HUES64 (cell line): ENCODE results near the gene INHBB.

Source experiments
- H3K27ac ChIP-seq: 2 replicates; pipeline ENCODE4 v1.7.0; 2013; ENCODE audit warnings: low read depth, low read length, inconsistent platforms
- H3K27me3 ChIP-seq: 2 replicates; pipeline ENCODE4 v1.6.1; 2013; ENCODE audit warnings: mild to moderate bottlenecking, low read length; ENCODE audit not compliant: insufficient read depth
- H3K36me3 ChIP-seq: 2 replicates; pipeline ENCODE4 v1.6.1; 2013; ENCODE audit warnings: mild to moderate bottlenecking, low read length; ENCODE audit not compliant: insufficient read depth
- H3K4me1 ChIP-seq: 2 replicates; pipeline ENCODE4 v1.6.1; 2013; ENCODE audit warnings: mild to moderate bottlenecking, low read length, moderate library complexity; ENCODE audit not compliant: insufficient read depth
- H3K4me3 ChIP-seq: 2 replicates; pipeline ENCODE4 v1.5.1; 2013; ENCODE audit warnings: mild to moderate bottlenecking, low read length, moderate library complexity
- H3K9ac ChIP-seq: 2 replicates; pipeline ENCODE4 v1.6.1; 2013; ENCODE audit warnings: mild to moderate bottlenecking, low read depth, low read length
- H3K9me3 ChIP-seq: 2 replicates; pipeline ENCODE4 v1.6.1; 2013; ENCODE audit warnings: low read depth, low read length; ENCODE audit not compliant: insufficient read depth
- WGBS: fragments of 150-250, 120-280 bp; methylation state at CpG from one replicate; pipeline ENCODE4 v1.1.7; 2013; ENCODE audit warnings: missing lambda C conversion rate; 5-methylcytosine and 5-hydroxymethylcytosine counted together

The INHBB gene

DNA sequence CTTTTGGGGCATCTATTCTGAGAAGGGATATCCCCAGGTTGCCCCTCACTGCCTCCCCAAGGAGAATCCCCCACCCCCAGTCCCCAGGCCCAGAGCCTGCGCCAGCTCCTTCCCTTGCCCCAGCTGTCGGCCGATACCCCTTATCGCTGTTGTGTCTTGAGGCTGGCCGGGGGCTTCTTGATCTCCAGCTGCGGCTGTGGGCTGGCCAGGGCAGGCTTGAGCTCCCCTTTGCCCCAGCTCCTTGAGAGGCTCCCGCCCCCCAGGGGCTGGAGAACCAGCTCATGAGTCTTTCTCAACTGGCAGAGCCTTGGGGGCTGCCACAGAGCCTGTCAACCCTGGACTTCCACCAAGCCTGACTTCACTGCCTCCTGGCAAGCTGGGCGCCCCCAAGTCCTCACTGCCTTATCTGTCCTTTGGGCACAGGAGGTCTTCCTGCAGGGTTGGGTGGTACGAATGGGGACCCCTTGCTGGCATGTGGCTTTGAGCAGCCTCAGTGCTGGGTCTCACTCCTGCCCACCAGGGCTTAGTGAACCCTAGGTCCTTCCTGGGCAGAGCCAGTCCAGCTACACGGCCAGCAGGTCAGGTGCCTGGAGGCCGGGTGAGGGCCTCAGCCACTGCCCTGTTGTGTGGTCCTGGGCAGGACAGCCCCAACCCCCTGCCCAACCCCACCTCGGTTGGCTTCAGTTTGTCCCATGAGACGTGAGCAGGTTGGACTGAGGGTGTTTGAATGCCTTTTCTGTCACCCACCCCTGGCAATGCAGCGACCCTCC is 29.5 kb downstream of the INHBB start:
- H3K4me1 ChIP-seq = peaks cover 23% of the 10 kb centered on the region
- no peak overlapping the region for H3K4me3 ChIP-seq
- no peak overlapping the region for H3K27ac ChIP-seq
- H3K9me3 ChIP-seq = no peaks in the 10 kb centered on the region
- no peaks in the 10 kb centered on the region for H3K36me3 ChIP-seq
- no peak overlapping the region for H3K9ac ChIP-seq
- H3K27me3 ChIP-seq = peaks cover 31% of the 10 kb centered on the region
- 93% methylated on average over 14 of the region's 14 CpGs for WGBS

GRCh38 chr2:120376101-120376500 is 30.2 kb downstream of the INHBB start:
- no peaks in the 10 kb centered on the region for H3K9me3 ChIP-seq
- no peaks in the 10 kb centered on the region for H3K36me3 ChIP-seq
- H3K4me3 ChIP-seq = no peak overlapping the region
- H3K27me3 ChIP-seq = peaks cover 32% of the 10 kb centered on the region
- peaks cover 23% of the 10 kb centered on the region for H3K4me1 ChIP-seq
- no peak overlapping the region for H3K27ac ChIP-seq
- no peak overlapping the region for H3K9ac ChIP-seq
- 81% methylated on average over 12 of the region's 12 CpGs for WGBS

- peaks cover 23% of the 10 kb centered on the region for H3K4me1 ChIP-seq
- H3K9ac ChIP-seq = no peak overlapping the region
- H3K27ac ChIP-seq = no peak overlapping the region
- H3K36me3 ChIP-seq = no peaks in the 10 kb centered on the region
- no peak overlapping the region for H3K4me3 ChIP-seq
- no peaks in the 10 kb centered on the region for H3K9me3 ChIP-seq
- peaks cover 27% of the 10 kb centered on the region for H3K27me3 ChIP-seq
- 88% methylated on average over 19 of the region's 19 CpGs for WGBS
These were observed 31.0 kb downstream of the INHBB start for GRCh38 chr2:120376679-120377640.

DNA sequence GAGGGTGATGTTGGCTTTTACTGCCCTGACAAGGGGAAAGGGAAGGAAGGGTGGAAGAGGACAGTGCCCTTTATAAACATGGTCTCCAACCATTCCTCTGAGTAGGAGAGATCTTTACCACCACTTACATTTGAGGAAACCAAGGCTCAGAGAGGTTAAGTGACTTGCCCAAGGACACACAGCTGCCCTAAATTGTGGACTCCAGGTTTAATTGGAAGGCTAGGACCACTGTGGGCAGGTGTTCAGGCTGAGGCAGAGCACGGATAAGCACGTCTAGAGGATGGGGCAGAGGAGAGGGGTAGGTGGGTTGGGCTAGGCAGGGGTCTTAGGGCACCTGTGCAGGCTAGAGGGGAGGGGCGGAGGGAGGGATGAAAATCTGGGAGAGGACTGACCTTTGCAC is 32.7 kb downstream of the INHBB start:
- peaks cover 18% of the 10 kb centered on the region for H3K27me3 ChIP-seq
- WGBS = 86% methylated on average over 3 of the region's 3 CpGs
- no peaks in the 10 kb centered on the region for H3K36me3 ChIP-seq

DNA sequence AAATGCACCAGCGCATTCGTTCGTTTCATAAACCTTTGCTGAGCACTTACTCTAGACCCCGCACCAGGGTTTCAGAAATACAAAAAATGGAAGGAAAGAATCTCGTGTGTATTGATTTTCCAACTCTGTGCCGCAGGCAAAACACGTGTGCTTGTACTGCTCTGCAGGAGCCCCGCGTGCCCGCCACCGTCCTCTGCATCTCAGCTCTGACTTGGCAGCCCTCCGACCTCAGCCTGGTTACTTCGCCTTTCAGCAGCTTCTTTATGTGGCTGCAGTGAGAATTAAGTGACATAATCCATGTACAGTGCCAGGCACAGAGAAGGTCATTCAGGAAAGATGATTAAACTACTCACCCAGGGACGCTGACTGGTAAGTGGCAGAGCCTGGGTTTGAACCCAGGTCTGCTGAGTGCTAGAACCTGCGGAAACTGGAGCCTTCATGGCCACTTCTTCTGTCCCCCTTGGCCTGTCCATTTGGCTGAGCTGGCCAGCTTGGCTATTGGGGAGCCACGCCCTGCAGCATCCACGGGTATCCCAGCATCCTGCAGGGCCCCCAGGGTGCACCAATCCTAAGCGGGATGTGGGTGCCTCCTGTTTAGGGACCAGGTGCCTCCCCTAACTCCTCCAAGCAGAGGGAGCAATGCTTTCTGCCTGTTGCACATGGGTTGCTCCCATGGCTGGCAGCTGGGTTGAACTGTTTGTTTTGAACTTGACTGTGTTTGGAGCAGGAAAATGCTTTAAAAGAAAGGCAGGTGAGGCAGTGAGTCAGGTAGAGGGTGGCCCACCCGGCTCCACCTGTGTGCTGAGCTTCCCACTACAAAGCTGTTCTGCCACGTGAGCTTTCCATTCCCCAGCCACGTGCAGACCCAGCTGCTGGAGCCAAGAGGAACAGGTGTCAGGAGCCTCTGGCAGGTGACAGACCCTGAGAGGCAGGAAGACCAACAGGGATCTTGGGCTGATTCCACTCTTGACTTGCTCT is 34.3 kb downstream of the INHBB start:
- Histone ChIP-seq H3K36me3 (no peaks in the 10 kb centered on the region), H3K4me1 (peaks cover 5% of the 10 kb centered on the region; the same call in 1 of the 2 replicates), H3K9me3 (no peaks in the 10 kb centered on the region), H3K4me3 (no peak overlapping the region), H3K9ac (no peak overlapping the region), H3K27me3 (peaks cover 12% of the 10 kb centered on the region), H3K27ac (no peak overlapping the region)
- WGBS = 89% methylated on average over 21 of the region's 21 CpGs

More for the DNA sequence above, 32.7 kb downstream of the INHBB start:
- H3K4me1 ChIP-seq = peaks cover 11% of the 10 kb centered on the region
- H3K27ac ChIP-seq = no peak overlapping the region
- H3K4me3 ChIP-seq = no peak overlapping the region
- H3K9ac ChIP-seq = no peak overlapping the region
- no peaks in the 10 kb centered on the region for H3K9me3 ChIP-seq

DNA sequence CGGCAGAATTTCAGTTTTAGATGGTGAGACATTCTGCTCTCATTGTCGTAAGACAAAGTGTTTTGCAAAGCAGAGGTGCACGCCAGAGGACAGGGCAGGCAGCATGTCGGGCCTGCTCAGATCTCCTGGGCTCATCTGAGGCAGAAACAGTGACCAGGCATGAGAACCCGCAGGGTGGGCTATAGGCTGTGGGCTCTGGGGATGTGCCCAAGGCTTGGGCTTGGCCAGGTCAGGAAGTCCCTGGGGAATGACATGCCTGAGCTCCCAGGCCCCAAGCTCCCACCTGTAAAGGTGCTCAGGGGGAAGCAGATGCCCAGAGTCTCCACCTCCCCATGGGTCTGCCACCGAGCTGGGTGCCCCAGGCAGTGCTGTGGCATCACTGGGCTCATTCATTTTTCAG is 35.3 kb downstream of the INHBB start:
- Histone ChIP-seq H3K4me1 (peaks cover 5% of the 10 kb centered on the region; the same call in 1 of the 2 replicates), H3K9me3 (no peaks in the 10 kb centered on the region), H3K27ac (no peak overlapping the region), H3K36me3 (no peaks in the 10 kb centered on the region), H3K4me3 (no peak overlapping the region), H3K27me3 (peaks cover 4% of the 10 kb centered on the region), H3K9ac (no peak overlapping the region)
- 92% methylated on average over 6 of the region's 6 CpGs for WGBS

DNA sequence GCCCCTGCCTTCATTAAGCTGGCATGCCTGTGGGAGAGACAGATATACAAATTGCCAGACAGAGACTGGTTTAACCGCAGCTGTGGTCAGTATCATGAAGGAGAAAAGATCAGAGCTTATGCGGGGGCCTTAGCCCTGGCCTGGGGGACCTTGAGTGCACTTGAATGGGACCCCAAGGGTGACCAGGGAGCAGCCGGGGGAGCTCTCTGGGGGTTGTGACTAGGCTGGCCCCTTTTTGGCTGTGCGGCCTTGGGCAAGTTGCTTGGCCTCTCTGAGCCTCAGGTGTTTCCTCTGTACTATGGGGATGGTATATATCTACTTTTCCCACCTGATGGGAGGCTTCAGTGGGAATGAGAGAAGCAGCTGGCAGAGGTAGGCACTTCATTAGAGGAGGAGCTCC is 35.7 kb downstream of the INHBB start:
- peaks cover 4% of the 10 kb centered on the region; the same call in 1 of the 2 replicates for H3K27me3 ChIP-seq
- 65% methylated on average over 4 of the region's 4 CpGs for WGBS
- no peak overlapping the region for H3K9ac ChIP-seq
- H3K27ac ChIP-seq = no peak overlapping the region
- H3K4me1 ChIP-seq = peaks cover 5% of the 10 kb centered on the region; the same call in 1 of the 2 replicates
- H3K4me3 ChIP-seq = no peak overlapping the region
- H3K36me3 ChIP-seq = no peaks in the 10 kb centered on the region
- H3K9me3 ChIP-seq = no peaks in the 10 kb centered on the region

- H3K9ac ChIP-seq = no peak overlapping the region
- peaks cover 4% of the 10 kb centered on the region; the same call in 1 of the 2 replicates for H3K27me3 ChIP-seq
- WGBS = 88% methylated on average over 11 of the region's 11 CpGs
These were observed 36.7 kb downstream of the INHBB start for GRCh38 chr2:120382541-120383144.

DNA sequence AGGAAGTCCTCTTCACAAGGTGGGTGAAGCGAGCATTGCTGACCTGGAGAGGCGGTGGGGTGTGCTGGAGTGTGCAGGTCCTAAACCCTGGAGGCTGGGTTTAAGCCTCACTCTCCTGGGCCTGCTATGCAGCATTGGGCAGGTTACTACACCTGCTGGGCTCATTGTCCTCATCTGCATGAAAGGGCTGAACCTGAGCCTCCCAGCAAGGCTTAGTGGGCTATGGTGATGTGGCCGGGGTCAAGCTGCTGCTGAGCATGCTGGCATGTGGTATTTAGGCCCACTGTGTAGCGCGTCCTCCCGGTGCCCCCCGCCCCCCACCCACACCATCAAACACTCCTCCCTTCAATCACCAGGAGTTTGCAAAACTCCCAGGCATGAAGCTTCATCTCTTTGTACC is 37.3 kb downstream of the INHBB start:
- Histone ChIP-seq H3K27ac (no peak overlapping the region), H3K27me3 (peaks cover 4% of the 10 kb centered on the region; the same call in 1 of the 2 replicates), H3K4me3 (no peak overlapping the region), H3K9ac (no peak overlapping the region), H3K9me3 (no peaks in the 10 kb centered on the region), H3K4me1 (peaks cover 5% of the 10 kb centered on the region; the same call in 1 of the 2 replicates), H3K36me3 (no peaks in the 10 kb centered on the region)
- WGBS = 81% methylated on average over 7 of the region's 7 CpGs

More at GRCh38 chr2:120382541-120383144, 36.7 kb downstream of the INHBB start:
- peaks cover 5% of the 10 kb centered on the region; the same call in 1 of the 2 replicates for H3K4me1 ChIP-seq
- H3K27ac ChIP-seq = no peak overlapping the region
- H3K4me3 ChIP-seq = no peak overlapping the region
- no peaks in the 10 kb centered on the region for H3K36me3 ChIP-seq
- no peaks in the 10 kb centered on the region for H3K9me3 ChIP-seq
